CD4-positive, alpha-beta memory T cell (primary cell): ENCODE results near the gene GPR107. TPM values are rescaled to one million over a fixed set of nuclear protein-coding genes. Genes with fewer than 3 reads are reported as not detected.

Experiments
- polyA plus RNA-seq, 2 donors: library from polyadenylated mRNA; unstranded; fragments of 300-500 nt; fragmentation: Illumina TruSeq; gene quantifications; one replicate each; pipeline ENCODE4 v1.2.3, GENCODE V29; 2021
- total RNA-seq, 2 experiments: library from RNA; stranded (reverse); gene quantifications; one replicate each; pipeline ENCODE4 v1.2.3, GENCODE V29; 2021

GPR107 gene
- total and polyA plus RNA-seq, 4 experiments from 2014 or later, result 2.2 to 24.4 (median 13.6) TPM

Other genes with a start within 250 kb of the GPR107 start
- gene TOR1A, start 229.8 kb upstream of the GPR107 start, total RNA-seq, result 10 to 100 TPM; 39.8 to 41.9 TPM
- 10 to 100 TPM; 66.3 to 82.5 TPM for gene TOR1A, start 229.8 kb upstream of the GPR107 start, polyA plus RNA-seq
- gene C9orf78, start 218.6 kb upstream of the GPR107 start, total RNA-seq, result 10 to 100 TPM; 95.5 to 96.9 TPM
- 100 to 1,000 TPM; 204 to 206 TPM for gene C9orf78, start 218.6 kb upstream of the GPR107 start, polyA plus RNA-seq
- gene USP20, start 218.4 kb upstream of the GPR107 start, total RNA-seq, result 100 to 1,000 TPM; 123 to 132 TPM
- 10 to 100 TPM; 36.5 to 55.9 TPM for gene USP20, start 218.4 kb upstream of the GPR107 start, polyA plus RNA-seq
- 100 to 1,000 TPM; 197 to 202 TPM for gene FNBP1, start 10.7 kb upstream of the GPR107 start, total RNA-seq
- 100 to 1,000 TPM; 143 to 165 TPM for gene FNBP1, start 10.7 kb upstream of the GPR107 start, polyA plus RNA-seq
- under 1 TPM; 0.64 to 0.90 TPM for gene NCS1, start 118.5 kb downstream of the GPR107 start, total RNA-seq
- gene NCS1, start 118.5 kb downstream of the GPR107 start, polyA plus RNA-seq, result not detected
- not detected for gene HMCN2, start 211.9 kb downstream of the GPR107 start, total RNA-seq
- not detected for gene HMCN2, start 211.9 kb downstream of the GPR107 start, polyA plus RNA-seq